GM21360 (cell line): ENCODE results near the gene GABRA1.
A peak's percentile ranks its signal among the peaks of the same experiment; 100 is the strongest.

ENCODE experiments used
- ATAC-seq: cut with Tn5 transposase; IDR thresholded peaks from one replicate; pipeline ENCODE4 v1.9.1; 2021; ENCODE audit warnings: mild to moderate bottlenecking, moderate library complexity; ENCODE audit not compliant: unreplicated experiment

GABRA1 gene

GRCh38 chr5:161847941-161848391 lies at the start of gene GABRA1:
GABRA1 (plus strand) TSS chr5:161848120; CDS start chr5:161850811, 2,691 bp downstream.
- ATAC-seq: no peak

DNA sequence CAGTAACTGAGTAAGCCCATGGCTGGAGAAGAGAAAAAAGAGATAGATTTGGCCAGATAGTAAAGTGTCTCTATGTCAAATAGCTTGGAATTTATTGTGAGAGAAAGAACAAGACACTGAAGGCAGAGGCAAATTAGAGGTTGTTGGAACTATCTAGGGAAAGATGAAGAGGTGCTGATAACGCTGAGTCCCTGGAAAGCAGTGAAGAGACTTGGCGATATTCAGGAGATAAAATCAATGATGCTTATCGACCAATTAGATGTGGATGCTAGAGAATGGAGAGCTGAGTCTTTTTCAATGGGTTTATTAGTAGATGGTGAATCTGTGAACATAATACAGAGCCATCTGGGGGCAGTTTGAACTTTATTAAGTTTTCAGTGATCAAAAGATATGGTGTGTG lies 48.6 kb upstream of the GABRA1 start:
- no peak for ATAC-seq

- ATAC-seq: no peak
Measured at GRCh38 chr5:161804263-161804662, 43.7 kb upstream of the GABRA1 start.

DNA sequence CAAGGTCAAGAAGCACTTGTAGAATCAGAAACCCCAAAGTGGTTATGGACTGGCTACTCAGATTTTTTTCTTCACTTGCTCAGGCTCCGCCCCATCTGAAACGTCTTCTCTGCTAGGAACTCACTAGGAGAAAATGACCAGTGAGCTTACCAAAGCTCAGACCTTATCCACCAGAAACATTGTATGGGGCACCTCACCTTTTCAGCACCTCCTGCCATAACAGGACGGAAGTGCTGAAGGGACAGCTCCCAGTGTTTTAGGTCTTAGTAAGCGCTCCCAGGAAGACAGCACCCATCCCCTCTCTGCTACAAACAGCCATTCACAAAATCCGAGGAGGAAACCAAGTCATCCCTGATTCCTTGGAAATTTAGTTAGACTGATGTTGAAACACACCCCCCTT lies 1.2 kb upstream of the GABRA1 start:
- ATAC-seq: no peak

DNA sequence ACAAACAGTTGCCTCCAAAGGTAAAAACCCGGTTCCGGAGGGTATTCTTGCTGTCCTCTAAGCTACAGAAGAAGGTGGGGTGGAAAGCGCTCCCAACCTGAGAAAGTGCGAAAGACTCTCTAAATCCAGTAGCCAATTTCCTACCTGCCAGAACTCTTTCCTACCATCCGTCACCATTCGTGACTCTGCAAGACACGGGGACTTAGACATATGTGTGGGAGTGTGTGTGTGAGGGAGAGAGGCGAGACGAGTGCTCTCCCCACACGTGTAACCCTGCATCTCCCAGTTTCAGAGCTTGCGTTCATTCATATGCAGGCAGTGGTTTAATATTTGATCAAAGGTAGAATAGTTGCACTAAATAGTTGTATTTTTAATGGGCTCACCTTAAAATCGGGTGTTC lies 473 bp upstream of the GABRA1 start:
- ATAC-seq: no peak

- ATAC-seq: no peak
Measured at GRCh38 chr5:161850491-161850890, 2.6 kb downstream of the GABRA1 start.

- peak; percentile 60 for ATAC-seq
Measured at GRCh38 chr5:161851691-161852299, 3.9 kb downstream of the GABRA1 start.

DNA sequence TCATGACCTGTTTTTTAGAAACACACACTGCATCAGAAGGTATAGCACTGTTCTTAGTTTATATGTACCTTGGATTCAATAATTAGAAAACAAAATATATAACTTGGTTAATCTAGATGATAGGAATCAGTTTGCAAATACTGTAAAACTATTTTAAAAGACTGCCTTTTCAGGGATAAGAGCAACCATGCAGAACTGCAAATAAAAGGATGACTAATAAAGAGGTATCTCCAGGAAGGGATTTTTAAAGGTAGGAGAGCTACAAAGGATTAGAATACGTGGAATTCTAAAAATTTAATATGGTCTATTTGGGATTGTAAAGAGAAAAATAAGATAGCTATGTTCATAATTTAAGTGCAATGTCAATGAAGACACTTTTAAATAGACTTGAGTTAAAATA lies 9.4 kb downstream of the GABRA1 start:
- ATAC-seq: no peak

GRCh38 chr5:161863259-161863658 lies 15.3 kb downstream of the GABRA1 start:
- no peak for ATAC-seq

GRCh38 chr5:161863811-161864210 lies 15.9 kb downstream of the GABRA1 start:
- ATAC-seq: no peak

DNA sequence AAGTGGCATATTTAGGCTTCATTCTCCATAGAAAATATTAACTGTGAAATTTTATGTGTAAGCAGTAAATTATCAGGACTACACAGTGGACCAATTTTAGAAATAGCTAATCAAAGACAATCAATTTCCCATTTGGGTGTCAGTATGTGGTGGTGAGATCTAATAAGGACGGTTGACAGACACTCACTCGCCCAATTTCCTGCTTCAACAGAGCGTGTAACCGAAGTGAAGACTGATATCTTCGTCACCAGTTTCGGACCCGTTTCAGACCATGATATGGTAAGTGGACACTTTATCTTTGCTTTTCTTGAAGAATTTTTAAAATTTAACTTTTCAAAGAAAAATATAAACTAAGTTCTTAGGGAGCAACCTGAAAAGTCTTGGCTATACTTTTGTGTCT lies 17.6 kb downstream of the GABRA1 start:
- ATAC-seq: no peak

DNA sequence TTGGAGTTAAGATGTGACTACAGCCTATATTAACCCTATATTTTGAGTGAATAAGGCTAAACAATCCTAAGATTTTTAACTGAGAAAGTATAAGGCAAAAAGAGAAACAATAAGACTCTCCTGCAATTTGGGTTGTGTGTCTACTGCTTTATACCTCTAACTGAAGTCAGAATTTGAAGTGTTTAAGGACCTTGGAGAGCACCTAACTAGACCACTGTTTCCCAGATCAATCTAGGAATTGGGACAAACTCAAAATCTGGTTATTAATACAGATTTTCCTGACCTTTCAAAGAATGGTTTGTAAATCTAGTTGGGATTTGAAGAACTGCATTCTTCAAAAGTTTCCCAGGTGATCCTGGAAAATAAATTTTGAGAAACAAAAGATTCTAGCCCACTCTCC lies 42.1 kb downstream of the GABRA1 start:
- no peak for ATAC-seq

DNA sequence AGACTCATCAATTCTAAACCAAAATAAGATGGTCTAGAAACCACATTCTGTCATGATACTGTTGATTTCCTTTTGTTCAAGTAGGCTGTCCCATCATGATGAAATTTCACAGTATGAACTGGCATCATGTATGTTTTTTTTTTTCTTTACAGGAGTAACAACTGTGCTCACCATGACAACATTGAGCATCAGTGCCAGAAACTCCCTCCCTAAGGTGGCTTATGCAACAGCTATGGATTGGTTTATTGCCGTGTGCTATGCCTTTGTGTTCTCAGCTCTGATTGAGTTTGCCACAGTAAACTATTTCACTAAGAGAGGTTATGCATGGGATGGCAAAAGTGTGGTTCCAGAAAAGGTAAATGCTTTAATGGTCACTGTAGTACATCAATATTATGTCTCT lies 47.6 kb downstream of the GABRA1 start:
- ATAC-seq: no peak

- no peak for ATAC-seq
Measured at GRCh38 chr5:161897033-161897432, 49.1 kb downstream of the GABRA1 start.

DNA sequence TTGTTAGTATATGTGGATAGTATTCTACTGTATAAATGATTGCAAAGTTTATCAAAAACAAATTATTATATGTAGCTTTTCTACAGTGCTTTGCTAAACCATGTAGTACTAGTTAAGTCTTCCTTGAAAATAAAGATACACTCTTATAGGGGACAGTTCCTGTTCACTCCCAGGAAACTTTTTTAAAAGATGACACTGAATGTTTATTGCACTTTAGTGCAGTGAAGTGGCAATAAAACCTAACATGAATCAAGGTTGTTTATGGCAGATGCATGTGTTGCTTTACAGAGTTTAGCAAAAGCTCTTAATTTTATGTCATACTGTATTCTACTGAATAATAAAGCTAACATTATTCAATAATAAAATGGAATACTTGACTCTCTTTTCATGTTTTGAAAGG lies 51.7 kb downstream of the GABRA1 start:
- ATAC-seq: no peak

DNA sequence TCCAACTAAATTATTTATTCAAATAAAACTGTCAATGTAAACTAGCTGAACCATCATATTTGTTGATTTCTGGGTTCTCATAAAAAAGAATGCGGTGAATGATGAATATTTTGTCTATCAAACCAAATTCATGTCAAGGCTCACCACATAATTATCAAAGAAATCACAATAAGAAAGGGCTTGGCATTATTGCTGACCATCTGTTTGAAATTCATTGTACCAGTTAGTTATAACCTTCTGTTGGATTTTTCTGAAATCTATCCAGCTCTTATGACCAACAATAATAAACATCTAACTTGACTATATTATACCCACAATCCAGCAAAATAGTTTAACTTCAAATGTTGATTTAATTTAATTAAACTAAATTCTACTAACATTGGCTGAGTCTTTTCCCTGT lies 53.1 kb downstream of the GABRA1 start:
- no peak for ATAC-seq

- no peak for ATAC-seq
Measured at GRCh38 chr5:161921781-161922180, 73.9 kb downstream of the GABRA1 start.

DNA sequence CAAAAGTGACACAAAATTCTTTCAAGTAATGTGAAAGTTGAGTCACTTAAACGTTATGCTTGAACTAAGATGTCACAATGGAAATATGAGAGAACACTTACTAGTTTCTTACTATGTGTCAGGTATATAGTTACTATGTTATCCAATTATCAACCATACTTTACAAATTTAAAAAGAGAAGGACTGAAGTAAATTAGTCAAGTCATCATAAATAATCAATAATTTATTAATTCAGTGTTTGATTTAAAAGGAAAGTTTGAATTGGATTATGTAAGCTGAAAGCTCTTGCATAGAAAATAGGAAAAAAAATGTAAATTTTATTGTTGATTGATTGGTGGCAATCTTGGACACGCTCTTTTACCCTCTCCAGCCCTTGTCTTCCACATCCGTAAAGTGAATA lies 76.3 kb downstream of the GABRA1 start:
- no peak for ATAC-seq

GRCh38 chr5:161925960-161926359 lies 78.0 kb downstream of the GABRA1 start:
- no peak for ATAC-seq

DNA sequence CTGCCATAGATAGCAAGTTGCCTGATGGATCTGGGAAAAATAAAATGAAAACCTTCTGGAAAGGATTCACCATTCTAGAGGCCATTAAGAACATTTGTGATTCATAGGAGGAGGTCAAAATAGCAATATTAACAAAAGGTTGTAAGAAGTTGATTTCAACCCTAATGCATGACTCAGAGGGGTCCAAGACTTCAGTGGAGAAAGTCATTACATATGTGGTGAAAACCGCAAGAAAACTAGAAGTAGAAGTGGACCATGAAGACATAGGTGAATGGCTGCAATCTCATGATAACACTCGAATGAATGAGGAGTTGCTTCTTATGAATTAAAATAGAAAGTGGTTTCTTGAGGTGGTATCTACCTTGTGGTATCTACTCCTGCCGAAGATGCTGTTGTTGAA lies 86.6 kb downstream of the GABRA1 start:
- no peak for ATAC-seq

DNA sequence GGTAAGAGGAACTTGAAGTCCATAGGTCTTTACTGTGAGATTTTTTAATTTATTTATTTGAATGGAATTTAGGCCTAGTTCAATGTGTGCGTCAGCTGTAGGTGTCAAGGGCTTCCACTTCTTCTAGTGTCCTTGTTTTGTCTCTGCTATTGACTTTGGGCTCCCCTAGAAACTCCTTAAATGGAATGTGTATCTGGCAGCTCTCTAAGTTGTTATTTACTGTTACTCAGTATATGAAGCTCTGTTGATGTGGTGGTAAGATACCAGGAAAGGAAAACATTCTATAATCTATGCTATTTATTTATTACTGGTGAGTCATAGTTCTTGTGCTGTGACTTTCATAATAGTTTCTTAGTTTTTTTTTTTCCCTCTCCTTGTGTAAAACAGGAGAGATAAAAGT lies 97.1 kb downstream of the GABRA1 start:
- no peak for ATAC-seq

DNA sequence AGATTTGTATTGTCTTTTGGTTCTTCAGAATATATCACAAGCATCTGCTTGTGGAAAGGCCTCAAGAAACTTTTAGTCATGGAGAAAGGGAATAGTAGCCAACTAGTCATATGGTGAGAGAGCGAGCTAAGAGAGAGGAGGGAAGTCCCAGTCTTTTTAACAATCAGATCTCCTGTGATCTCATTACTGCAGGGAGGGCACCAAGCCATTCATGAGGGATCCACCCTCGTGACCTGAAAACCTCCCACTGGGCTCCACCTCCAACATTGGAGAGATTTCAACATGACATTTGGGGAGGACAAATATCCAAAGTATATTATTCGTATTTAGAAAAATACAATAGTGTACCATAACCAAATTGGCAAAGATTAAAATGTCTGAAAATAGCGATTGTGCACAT lies 99.0 kb downstream of the GABRA1 start:
- no peak for ATAC-seq
